Erythroblast (primary cell): ENCODE measurements around the gene ARHGEF1.

Experiments
- GATA1 ChIP-seq: IDR thresholded peaks from 2 replicates; pipeline ENCODE4 v1.6.1; 2011; ENCODE audit warnings: low read depth, mild to moderate bottlenecking, control low read depth, low read length, moderate library complexity
- POLR2A ChIP-seq: IDR thresholded peaks from 2 replicates; pipeline ENCODE4 v1.6.1; 2011; ENCODE audit warnings: mild to moderate bottlenecking, low read length

DNA sequence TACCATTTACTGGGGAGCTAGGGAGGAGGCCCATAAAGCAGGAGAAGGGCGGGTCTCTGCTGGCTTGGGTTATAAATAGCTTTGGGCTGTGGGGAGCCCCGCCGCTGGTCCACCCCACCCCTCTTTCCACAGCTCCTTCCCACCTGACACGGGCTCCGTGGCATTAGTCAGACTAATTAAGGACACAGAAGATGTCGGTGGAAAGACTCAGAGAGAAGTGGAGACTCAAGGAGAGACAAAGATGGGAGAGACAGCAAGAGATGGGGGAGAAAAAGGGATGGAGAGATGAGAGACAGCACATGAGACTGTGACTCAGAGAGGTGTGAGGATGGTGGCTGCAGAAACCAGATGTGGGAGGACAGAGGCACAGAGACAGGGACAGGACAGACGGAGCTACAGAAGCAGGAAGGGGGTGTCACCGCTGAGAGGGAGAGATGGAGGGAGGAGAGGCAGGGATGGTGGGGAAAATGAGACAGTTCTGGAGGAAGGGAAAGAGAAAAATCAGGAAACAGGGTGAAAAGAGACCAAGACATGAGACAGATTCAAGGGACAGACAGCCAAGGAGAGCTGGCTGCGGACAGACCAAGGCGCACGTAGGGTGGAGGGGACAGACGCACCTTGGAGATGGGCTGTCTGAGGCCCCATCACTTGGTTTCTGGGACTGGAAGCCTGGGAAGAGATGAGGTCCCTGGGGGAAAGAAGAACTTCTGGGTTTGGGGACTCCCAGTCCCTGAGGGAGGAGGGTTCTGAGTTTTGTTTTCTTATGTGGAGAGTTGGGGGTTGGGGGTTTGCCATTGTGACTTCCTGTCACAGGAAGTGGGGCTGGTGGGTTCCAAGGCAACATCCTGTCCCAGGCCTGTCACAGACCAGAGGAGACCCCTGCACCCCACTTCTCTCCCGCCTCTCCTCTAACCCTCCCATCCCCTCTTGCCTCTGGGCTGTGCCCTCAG, 4.1 kb downstream of the ARHGEF1 start:
- no peak for TF ChIP-seq POLR2A
- TF ChIP-seq GATA1 = no peak
